OCI-LY1 (cell line): ENCODE measurements around the gene IRAK1.

Source experiments
- EZH2 ChIP-seq: fragments of 200-600 bp; sonication (generic), shearing (Covaris generic); IDR thresholded peaks from 2 replicates; pipeline ENCODE4 v1.8.0; 2017; ENCODE audit warnings: borderline replicate concordance, mixed run types, mild to moderate bottlenecking, antibody characterized with exemption, low read length, moderate library complexity, mixed read lengths
- TF ChIP-seq, protein P1 (sequence below): fragments of 200-600 bp; sonication (generic), shearing (Covaris generic); IDR thresholded peaks from 2 replicates; pipeline ENCODE4 v1.5.1; 2017; ENCODE audit warnings: mild to moderate bottlenecking, antibody characterized with exemption, low read length, moderate library complexity, mixed read lengths

DNA sequence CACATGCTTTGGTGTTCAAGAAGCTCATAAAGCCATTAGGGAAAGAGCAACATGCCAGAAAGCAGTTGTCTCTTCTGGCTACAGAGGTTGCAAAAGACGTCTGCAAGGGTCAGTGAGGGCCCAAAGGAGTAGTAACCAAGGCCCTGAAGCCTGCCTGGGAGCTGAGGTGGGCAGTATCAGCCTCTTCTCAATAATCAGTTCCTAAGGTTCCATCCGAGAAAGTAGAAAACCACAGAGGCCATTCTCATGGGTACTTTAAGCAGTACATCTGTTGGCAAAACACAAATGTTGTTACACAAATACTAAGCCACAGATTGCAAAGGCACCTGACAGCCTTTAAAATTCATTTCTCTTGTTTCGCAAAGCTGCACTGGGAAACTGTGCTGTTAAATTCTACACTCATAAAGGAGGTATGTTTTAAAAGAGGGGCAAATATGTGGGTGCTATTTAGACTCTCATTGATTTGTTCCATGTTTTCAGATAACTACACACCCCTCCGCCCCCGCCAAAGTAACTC lies 40.1 kb upstream of the IRAK1 start:
- no peak for TF ChIP-seq EZH2
- TF ChIP-seq, protein P1, sequence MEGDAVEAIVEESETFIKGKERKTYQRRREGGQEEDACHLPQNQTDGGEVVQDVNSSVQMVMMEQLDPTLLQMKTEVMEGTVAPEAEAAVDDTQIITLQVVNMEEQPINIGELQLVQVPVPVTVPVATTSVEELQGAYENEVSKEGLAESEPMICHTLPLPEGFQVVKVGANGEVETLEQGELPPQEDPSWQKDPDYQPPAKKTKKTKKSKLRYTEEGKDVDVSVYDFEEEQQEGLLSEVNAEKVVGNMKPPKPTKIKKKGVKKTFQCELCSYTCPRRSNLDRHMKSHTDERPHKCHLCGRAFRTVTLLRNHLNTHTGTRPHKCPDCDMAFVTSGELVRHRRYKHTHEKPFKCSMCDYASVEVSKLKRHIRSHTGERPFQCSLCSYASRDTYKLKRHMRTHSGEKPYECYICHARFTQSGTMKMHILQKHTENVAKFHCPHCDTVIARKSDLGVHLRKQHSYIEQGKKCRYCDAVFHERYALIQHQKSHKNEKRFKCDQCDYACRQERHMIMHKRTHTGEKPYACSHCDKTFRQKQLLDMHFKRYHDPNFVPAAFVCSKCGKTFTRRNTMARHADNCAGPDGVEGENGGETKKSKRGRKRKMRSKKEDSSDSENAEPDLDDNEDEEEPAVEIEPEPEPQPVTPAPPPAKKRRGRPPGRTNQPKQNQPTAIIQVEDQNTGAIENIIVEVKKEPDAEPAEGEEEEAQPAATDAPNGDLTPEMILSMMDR = no peak
